SK-N-SH (cell line): Measurements from ENCODE around the gene VANGL1. TPM values are rescaled to one million over a fixed set of nuclear protein-coding genes. Genes with fewer than 3 reads are reported as not detected.

Experiments used
- CTCF ChIA-PET: fragments of 300-600, 350-600 bp; formaldehyde crosslinking; extraction: SDS; loops from one replicate; lab custom pipeline; 2021; lab: Yijun Ruan, JAX
- POLR2A ChIA-PET: fragments of 350-600 bp; sonication (Branson Sonifier 250); formaldehyde crosslinking; extraction: SDS; loops from one replicate; lab custom pipeline; 2020; ENCODE audit warnings: antibody characterized with exemption, inconsistent platforms; lab: Yijun Ruan, JAX
- DNase-seq: peaks from one replicate; pipeline ENCODE4 v3.0.0; 2012
- H2AFZ ChIP-seq: fragments of 200-600 bp; sonication (generic); 2 replicates; pipeline ENCODE4 v1.8.1; 2016; ENCODE audit warnings: antibody characterized with exemption, mild to moderate bottlenecking, low read depth
- H3F3A ChIP-seq: fragments of 200-600 bp; sonication (generic); replicated peaks from 2 replicates; pipeline ENCODE3; 2016; ENCODE audit warnings: antibody characterized with exemption, mild to moderate bottlenecking; ENCODE audit not compliant: insufficient read depth
- H3K27ac ChIP-seq, 2 experiments: fragments of 200-500 bp in 1 of 2; fragments of 200-600 bp in 1 of 2; sonication (Bioruptor generic) in 1 of 2; sonication (generic), shearing (Covaris generic) in 1 of 2; 2 replicates each; pipeline versions ENCODE4 v1.5.1 to v1.6.1; 2014 to 2016; ENCODE audit warnings: low read depth in 2 of 2, inconsistent platforms in 1 of 2, low read length in 1 of 2, mild to moderate bottlenecking in 1 of 2, mixed read lengths in 1 of 2
- H3K27me3 ChIP-seq: fragments of 200-600 bp; sonication (generic), shearing (Covaris generic); 2 replicates; pipeline ENCODE4 v1.6.1; 2016; ENCODE audit warnings: mixed run types; ENCODE audit not compliant: insufficient read depth
- H3K36me3 ChIP-seq, 2 experiments: fragments of 200-500 bp in 1 of 2; fragments of 200-600 bp in 1 of 2; sonication (Bioruptor generic) in 1 of 2; sonication (generic) in 1 of 2; replicated peaks in 1 of 2; 2 replicates each; pipeline versions ENCODE3 to v1.5.1; 2014 to 2016; ENCODE audit warnings: low read length in 1 of 2, mild to moderate bottlenecking in 1 of 2; ENCODE audit not compliant: insufficient read depth in 2 of 2, control insufficient read depth in 1 of 2
- H3K4me1 ChIP-seq, 2 experiments: fragments of 200-500 bp in 1 of 2; fragments of 200-600 bp in 1 of 2; sonication (Bioruptor generic) in 1 of 2; sonication (generic), shearing (Covaris generic) in 1 of 2; 2 replicates each; pipeline versions ENCODE4 v1.5.1 to v1.6.1; 2014 to 2016; ENCODE audit warnings: low read depth in 1 of 2, low read length in 1 of 2, mixed run types in 1 of 2; ENCODE audit not compliant: insufficient read depth in 2 of 2, control insufficient read depth in 1 of 2
- H3K4me2 ChIP-seq: fragments of 200-600 bp; sonication (generic), shearing (Covaris generic); 2 replicates; pipeline ENCODE4 v1.6.1; 2017; ENCODE audit warnings: mixed run types
- H3K4me3 ChIP-seq, 2 experiments: fragments of 200-500 bp in 1 of 2; fragments of 200-600 bp in 1 of 2; sonication (Bioruptor generic) in 1 of 2; sonication (generic), shearing (Covaris generic) in 1 of 2; 2 replicates each; pipeline versions ENCODE4 v1.5.1 to v1.8.1; 2014 to 2016; ENCODE audit warnings: low read depth in 2 of 2, inconsistent platforms in 1 of 2, low read length in 1 of 2, mild to moderate bottlenecking in 1 of 2, mixed read lengths in 1 of 2, moderate library complexity in 1 of 2
- H3K79me2 ChIP-seq: fragments of 200-600 bp; sonication (generic); 2 replicates; pipeline ENCODE4 v1.8.1; 2017; ENCODE audit warnings: mild to moderate bottlenecking; ENCODE audit not compliant: insufficient read depth
- H3K9ac ChIP-seq: fragments of 200-600 bp; sonication (generic); 2 replicates; pipeline ENCODE4 v1.6.1; 2017; ENCODE audit warnings: mixed run types
- H3K9me2 ChIP-seq: fragments of 200-600 bp; sonication (generic); 2 replicates; pipeline ENCODE4 v1.6.1; 2017; ENCODE audit warnings: mixed run types
- H3K9me3 ChIP-seq: fragments of 200-600 bp; sonication (generic); 2 replicates; pipeline ENCODE4 v1.6.1; 2017; ENCODE audit warnings: mixed run types, mild to moderate bottlenecking, moderate library complexity
- H4K20me1 ChIP-seq: fragments of 200-600 bp; sonication (generic); 2 replicates; pipeline ENCODE4 v1.6.1; 2017; ENCODE audit warnings: mild to moderate bottlenecking, mixed run types; ENCODE audit not compliant: insufficient read depth
- CTCF ChIP-seq: fragments of 200-600 bp; sonication (generic); IDR thresholded peaks from 2 replicates; pipeline ENCODE4 v1.6.1; 2017; ENCODE audit warnings: antibody characterized with exemption, mild to moderate bottlenecking, moderate library complexity
- NFIC ChIP-seq: IDR thresholded peaks from 2 replicates; pipeline ENCODE4 v1.4.0; 2012; ENCODE audit warnings: borderline replicate concordance
- NRF1 ChIP-seq: IDR thresholded peaks from 2 replicates; pipeline ENCODE4 v1.6.1; 2012; ENCODE audit warnings: low read depth, mild to moderate bottlenecking, low read length
- POLR2AphosphoS5 ChIP-seq: IDR thresholded peaks from 2 replicates; pipeline ENCODE4 v1.6.1; 2012; ENCODE audit warnings: low read depth, low read length
- REST ChIP-seq: IDR thresholded peaks from 2 replicates; pipeline ENCODE4 v1.6.1; 2012; ENCODE audit warnings: mild to moderate bottlenecking, low read depth, low read length, moderate library complexity
- RXRA ChIP-seq: IDR thresholded peaks from 2 replicates; pipeline ENCODE4 v1.4.0; 2012; ENCODE audit warnings: low read depth, mild to moderate bottlenecking, borderline replicate concordance
- SMC3 ChIP-seq: IDR thresholded peaks from 2 replicates; pipeline ENCODE4 v1.6.1; 2012; ENCODE audit warnings: low read depth, low read length, improper control_type of control experiment
- TAF1 ChIP-seq: IDR thresholded peaks from 2 replicates; pipeline ENCODE4 v1.6.1; 2012; ENCODE audit warnings: low read depth, mild to moderate bottlenecking, low read length, moderate library complexity, borderline replicate concordance
- USF2 ChIP-seq: fragments of 150-350 bp; IDR thresholded peaks from 2 replicates; pipeline ENCODE4 v1.6.1; 2017; ENCODE audit warnings: antibody characterized with exemption, low read length, low read depth, borderline replicate concordance
- WGBS: methylation state at CpG from one replicate; pipeline ENCODE4 v1.1.6; 2017; ENCODE audit warnings: low lambda C conversion rate; 5-methylcytosine and 5-hydroxymethylcytosine counted together
- polyA plus RNA-seq, 3 experiments: library from polyadenylated mRNA; depleted of rRNA; stranded (reverse); fragments of >200 nt; gene quantifications; 2 replicates each; pipeline ENCODE4 v1.2.3, GENCODE V29; 2012

Gene VANGL1
- polyA plus RNA-seq, 1 of the 3 experiments (the other 2 are of a cell fraction): 5.4 TPM

GRCh38 chr1:115665319-115666096 is 23.7 kb downstream of the VANGL1 start:
- Histone ChIP-seq H3K36me3 (peaks cover 35 to 54% of the 10 kb centered on the region in 2 experiments), H3K4me1 (peaks cover 6 to 19% of the 10 kb centered on the region in 2 experiments; a peak in 2 of 4 replicates), H3K27me3 (no peaks in the 10 kb centered on the region), H3K9ac (no peak overlapping the region), H3F3A (peaks cover 24% of the 10 kb centered on the region), H3K27ac (no peak overlapping the region; a peak in 1 of 4 replicates), H3K9me2 (no peaks in the 10 kb centered on the region), H4K20me1 (no peaks in the 10 kb centered on the region), H3K4me2 (no peak overlapping the region), H3K9me3 (0 out of 2 replicates have a peak, but pooled peaks cover 8% of the 10 kb centered on the region), H3K4me3 (no peak overlapping the region), H2AFZ (no peak overlapping the region), H3K79me2 (peaks cover 25% of the 10 kb centered on the region; the same call in 1 of the 2 replicates)
- no peak for DNase-seq
- ChIA-PET POLR2A (no interaction called here), CTCF (interaction anchor here (1.0 kb wide), 1 partner anchor 52 kb away, joined by 3 read pairs; no protein-coding TSS in a partner anchor)
- TF ChIP-seq RXRA: no peak
- WGBS: 99% methylated on average over 5 of the region's 7 CpGs

GRCh38 chr1:115666206-115666605 is 24.4 kb downstream of the VANGL1 start:
- Histone ChIP-seq H3K4me2 (no peak overlapping the region), H2AFZ (no peak overlapping the region), H3K9me3 (0 out of 2 replicates have a peak, but pooled peaks cover 8% of the 10 kb centered on the region)
- TF ChIP-seq USF2: no peak
- no peak for TF ChIP-seq CTCF
- TF ChIP-seq, all 33 proteins: peak for 0
- 95% methylated on average over 4 of the region's 6 CpGs for WGBS
- Histone ChIP-seq H3K79me2 (peaks cover 31% of the 10 kb centered on the region; the same call in 1 of the 2 replicates), H3K4me1 (peaks cover 10 to 19% of the 10 kb centered on the region in 2 experiments; a peak in 3 of 4 replicates), H3F3A (peaks cover 24% of the 10 kb centered on the region), H4K20me1 (no peaks in the 10 kb centered on the region), H3K27me3 (no peaks in the 10 kb centered on the region), H3K9ac (no peak overlapping the region), H3K9me2 (no peaks in the 10 kb centered on the region), H3K36me3 (peaks cover 33 to 50% of the 10 kb centered on the region in 2 experiments), H3K4me3 (no peak overlapping the region), H3K27ac (no peak overlapping the region; a peak in 1 of 4 replicates)
- DNase-seq: no peak
- POLR2A ChIA-PET: no interaction called here
- CTCF ChIA-PET: interaction anchor here (1.0 kb wide), 1 partner anchor 51 kb away, joined by 3 read pairs; no protein-coding TSS in a partner anchor

GRCh38 chr1:115666702-115667101 is 24.9 kb downstream of the VANGL1 start:
- no peak overlapping the region for H3K9ac ChIP-seq
- H3K9me2 ChIP-seq: no peaks in the 10 kb centered on the region
- H3K79me2 ChIP-seq: peaks cover 36% of the 10 kb centered on the region; the same call in 1 of the 2 replicates
- no peaks in the 10 kb centered on the region for H4K20me1 ChIP-seq
- H2AFZ ChIP-seq: no peak overlapping the region
- no peak for DNase-seq
- 98% methylated on average over 4 of the region's 4 CpGs for WGBS
- H3K4me3 ChIP-seq: no peak overlapping the region
- ChIA-PET CTCF (interaction anchor here (0.7 to 1.0 kb wide), 2 partner anchors 15 to 51 kb away, joined by 3 read pairs; no protein-coding TSS in a partner anchor), POLR2A (no interaction called here)
- H3K4me2 ChIP-seq: no peak overlapping the region
- no peak overlapping the region for H3K27ac ChIP-seq
- H3K36me3 ChIP-seq: peaks cover 33 to 50% of the 10 kb centered on the region in 2 experiments
- H3K4me1 ChIP-seq: peaks cover 15 to 22% of the 10 kb centered on the region in 2 experiments; a peak in 3 of 4 replicates
- H3K27me3 ChIP-seq: no peaks in the 10 kb centered on the region
- peaks cover 24% of the 10 kb centered on the region for H3F3A ChIP-seq
- 0 out of 2 replicates have a peak, but pooled peaks cover 8% of the 10 kb centered on the region for H3K9me3 ChIP-seq
- TF ChIP-seq REST (no peak), POLR2AphosphoS5 (no peak), SMC3 (no peak), CTCF (no peak), NFIC (no peak), NRF1 (no peak), TAF1 (no peak)
